Subcutaneous adipose tissue (tissue), 4 donors: ENCODE data around the gene CSH1. TPM values are rescaled to one million over a fixed set of nuclear protein-coding genes. Genes with fewer than 3 reads are reported as not detected.

Experiments
- total RNA-seq, 4 donors: library from RNA; depleted of rRNA; stranded (reverse); fragments of >200 nt; gene quantifications; one replicate each; pipeline ENCODE4 v1.1.0, GENCODE V29; 2016
- TF ChIP-seq, protein P1 (sequence below): fragments of 450-650 bp; IDR thresholded peaks from one replicate; pipeline ENCODE4 v1.5.1; 2016; ENCODE audit warnings: low read depth, mild to moderate bottlenecking, control low read depth, antibody characterized with exemption, moderate library complexity

The CSH1 gene
- total RNA-seq, 4 donors from 2014 or later = not detected

DNA sequence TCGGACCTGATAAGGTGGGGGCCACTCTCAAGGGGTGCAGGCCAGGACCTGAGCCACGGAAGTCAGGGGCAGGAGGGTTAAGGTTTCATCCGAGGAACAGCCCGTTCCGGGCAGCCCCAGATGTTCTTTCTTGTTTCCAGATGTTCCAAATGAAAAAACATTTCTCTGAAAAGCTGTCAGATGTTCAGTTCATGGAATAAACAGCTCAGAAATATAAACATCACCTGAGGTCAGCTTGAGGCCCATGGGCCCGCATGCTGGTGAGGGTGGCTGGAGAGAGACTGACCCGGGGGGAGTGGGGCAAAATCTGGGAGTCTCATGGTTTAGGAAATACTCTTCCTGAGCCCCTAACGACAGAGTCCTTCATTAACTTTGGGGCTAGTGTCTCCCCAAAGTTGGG lies 37.2 kb upstream of the CSH1 start:
- TF ChIP-seq, protein P1, sequence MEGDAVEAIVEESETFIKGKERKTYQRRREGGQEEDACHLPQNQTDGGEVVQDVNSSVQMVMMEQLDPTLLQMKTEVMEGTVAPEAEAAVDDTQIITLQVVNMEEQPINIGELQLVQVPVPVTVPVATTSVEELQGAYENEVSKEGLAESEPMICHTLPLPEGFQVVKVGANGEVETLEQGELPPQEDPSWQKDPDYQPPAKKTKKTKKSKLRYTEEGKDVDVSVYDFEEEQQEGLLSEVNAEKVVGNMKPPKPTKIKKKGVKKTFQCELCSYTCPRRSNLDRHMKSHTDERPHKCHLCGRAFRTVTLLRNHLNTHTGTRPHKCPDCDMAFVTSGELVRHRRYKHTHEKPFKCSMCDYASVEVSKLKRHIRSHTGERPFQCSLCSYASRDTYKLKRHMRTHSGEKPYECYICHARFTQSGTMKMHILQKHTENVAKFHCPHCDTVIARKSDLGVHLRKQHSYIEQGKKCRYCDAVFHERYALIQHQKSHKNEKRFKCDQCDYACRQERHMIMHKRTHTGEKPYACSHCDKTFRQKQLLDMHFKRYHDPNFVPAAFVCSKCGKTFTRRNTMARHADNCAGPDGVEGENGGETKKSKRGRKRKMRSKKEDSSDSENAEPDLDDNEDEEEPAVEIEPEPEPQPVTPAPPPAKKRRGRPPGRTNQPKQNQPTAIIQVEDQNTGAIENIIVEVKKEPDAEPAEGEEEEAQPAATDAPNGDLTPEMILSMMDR = no peak

DNA sequence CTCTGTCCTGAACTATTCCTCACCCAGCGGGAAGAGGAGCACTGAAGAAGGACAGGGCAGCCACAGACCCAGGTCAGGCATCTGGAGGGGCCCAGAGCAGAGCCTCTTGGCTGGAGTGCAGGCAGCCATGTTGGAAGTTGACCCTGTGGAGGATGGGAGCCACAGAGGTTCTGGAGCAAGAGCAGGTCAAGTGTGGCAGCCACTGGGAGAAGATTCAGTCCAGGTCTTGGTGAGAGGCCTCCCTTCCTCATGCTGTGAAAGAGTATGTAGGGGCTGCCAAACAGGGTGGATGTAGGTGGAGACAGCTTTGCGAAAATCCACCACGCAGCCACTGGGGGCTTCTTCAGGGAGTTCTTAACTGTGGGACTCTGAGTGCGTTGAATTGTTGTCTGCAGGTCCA lies 36.3 kb upstream of the CSH1 start:
- TF ChIP-seq, protein P1 = no peak

DNA sequence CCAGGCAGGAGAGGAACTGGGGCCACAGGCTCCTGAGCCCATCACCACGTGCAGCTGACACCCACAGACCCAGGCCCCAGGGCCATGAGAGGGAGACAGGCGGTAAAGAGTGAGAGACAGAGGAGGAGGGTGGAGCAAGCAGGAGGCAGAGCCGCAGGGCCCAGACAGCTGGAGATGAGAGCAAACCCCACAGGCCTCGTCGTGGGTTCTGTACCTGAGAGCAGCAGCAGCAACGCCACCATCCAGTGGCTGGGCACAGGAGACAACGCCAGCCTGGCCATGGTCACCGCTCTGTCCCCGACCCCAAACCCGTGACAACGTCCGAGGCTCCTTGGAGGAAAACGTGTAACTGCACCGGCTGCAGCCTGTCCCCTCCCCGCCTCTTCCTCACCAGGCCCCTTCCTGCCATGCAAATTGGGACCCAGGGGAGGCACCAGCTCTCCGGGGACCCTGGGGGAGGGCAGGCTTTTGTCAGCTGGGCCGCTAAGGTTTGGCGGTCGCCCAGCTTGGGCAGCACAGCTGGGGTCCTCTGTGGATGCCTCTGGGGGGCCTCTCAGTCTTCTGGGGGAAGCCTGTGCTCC lies 35.7 kb upstream of the CSH1 start, which contains the start of gene CD79B:
Gene CD79B, minus strand, starts transcription at position 351 of the 581 bp plus-strand sequence. Its CDS starts 70 bp downstream, at position 281.
- TF ChIP-seq, protein P1 = no peak

DNA sequence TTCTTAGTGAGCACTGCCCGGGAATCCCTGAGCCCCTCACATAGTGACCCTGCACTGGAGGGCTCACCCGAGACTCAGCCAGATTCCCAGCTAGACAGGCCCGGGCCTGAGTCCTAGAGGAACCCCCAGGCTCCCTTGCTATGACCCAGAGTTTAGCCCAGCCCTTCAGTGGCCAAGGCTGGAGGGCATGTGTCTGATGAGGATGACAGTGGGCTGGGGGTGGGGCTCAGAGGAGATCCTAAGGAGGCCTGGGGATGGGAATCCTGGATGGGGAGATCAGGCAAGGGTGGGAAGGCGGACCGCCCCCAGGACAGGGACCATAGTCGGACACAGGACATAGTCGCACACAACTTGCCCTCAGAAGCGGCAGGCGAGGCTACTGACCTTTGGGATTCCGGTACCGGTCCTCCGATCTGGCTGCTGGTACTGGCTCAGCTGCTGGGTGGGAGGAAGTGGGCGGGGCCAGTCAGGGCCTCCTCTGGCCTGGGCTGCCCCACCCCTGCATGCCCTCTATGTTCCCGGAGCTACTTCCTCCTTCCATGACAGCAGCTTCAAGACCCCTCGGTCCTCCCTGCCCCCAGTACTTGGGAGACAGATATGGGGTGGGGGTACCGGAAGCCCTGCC lies 34.7 kb upstream of the CSH1 start:
- TF ChIP-seq, protein P1 = no peak

DNA sequence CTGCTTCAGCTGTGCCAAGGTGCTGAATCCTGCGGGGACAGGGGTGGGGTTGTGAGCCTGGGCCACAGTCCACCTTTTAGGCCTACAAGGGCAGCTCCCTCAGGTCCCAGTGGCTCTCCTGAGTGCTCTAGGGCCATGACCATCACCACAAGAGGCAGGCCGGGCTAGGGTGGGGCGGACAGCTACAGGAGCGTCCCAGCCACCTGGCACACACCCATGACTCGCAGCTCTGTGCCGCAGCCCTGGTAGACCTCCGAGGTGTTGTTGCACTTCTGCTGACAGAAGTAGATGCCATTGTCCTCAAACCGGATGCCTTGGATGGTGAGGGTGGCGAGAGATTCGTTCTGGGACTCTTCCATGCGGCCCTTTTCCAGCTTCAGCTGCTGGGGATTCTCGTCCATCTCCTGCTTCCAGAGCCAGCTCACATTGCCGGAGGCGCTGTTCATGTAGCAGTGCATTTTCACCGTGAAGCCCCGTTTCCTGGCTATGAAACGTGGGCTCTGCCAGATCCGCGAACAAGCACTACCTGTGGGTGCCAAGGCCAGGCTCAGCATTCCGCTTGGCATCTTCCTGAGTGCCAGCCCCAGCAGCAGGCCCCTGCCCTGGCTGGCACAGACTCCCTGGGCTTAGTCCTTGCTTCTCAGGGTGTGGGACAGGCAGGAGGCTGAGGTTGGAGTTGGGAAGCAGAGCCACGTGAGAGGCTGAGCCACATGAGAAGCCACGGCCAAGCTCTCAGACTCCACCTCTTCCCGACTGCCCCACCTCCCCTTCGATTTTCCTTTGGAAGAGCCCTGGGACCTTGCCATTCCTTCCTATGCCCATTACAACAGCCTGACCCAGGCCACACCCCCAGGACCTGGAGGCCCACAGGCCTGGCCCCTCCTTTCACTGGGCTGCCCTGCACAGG lies 33.7 kb upstream of the CSH1 start:
- TF ChIP-seq, protein P1 = no peak

DNA sequence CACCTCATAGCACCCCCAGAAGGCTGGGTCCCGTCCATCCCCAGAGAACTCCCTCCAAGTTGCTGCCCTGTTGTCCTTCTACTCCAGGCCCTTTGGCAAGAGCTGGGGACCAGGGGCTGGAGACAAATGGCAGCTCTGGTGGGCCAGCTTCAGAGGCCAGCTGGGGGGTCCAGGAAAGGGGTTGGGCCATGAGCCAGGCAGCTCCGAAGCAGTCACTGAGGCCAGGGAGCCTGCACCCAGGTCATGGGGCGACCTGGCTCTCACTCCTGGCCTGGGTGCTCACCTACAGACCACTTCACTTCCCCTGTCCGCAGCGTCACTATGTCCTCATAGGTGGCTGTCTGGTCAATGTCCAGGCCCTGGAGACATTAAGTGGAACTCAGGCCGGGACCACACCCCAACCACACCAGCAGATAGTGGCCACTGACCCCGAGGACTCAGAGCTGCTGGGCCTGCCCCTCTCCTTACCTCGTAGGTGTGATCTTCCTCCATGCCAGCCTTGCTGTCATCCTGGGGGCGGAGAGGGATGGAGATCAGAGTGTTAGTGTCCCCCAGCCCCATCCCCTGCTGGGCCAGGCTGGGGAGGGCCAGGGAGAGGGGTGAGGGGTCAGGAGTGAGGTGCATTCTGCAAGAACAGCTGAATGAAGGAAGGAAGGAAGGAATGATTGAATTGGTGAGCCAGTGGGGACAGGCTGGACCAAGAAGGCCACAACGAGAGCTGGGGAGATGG lies 32.8 kb upstream of the CSH1 start:
- TF ChIP-seq, protein P1 = no peak
